Neural progenitor cell (in vitro differentiated cells): ENCODE results near the gene ANKRD28.

ENCODE experiments used
- CTCF ChIP-seq: fragments of 200-600 bp; sonication (generic); IDR thresholded peaks from 2 replicates; pipeline ENCODE4 v1.5.1; 2017; ENCODE audit warnings: antibody characterized with exemption, mild to moderate bottlenecking
- EZH2 ChIP-seq: fragments of 200-600 bp; sonication (generic); IDR thresholded peaks from 2 replicates; pipeline ENCODE4 v1.6.1; 2017; ENCODE audit warnings: antibody characterized with exemption, mild to moderate bottlenecking, moderate library complexity
- EZH2phosphoT487 ChIP-seq: fragments of 200-600 bp; sonication (generic); IDR thresholded peaks from 2 replicates; pipeline ENCODE4 v1.6.1; 2017; ENCODE audit warnings: antibody characterized with exemption

GRCh38 chr3:15805756-15806266 lies 8.0 kb upstream of the ANKRD28 start:
- no peak for TF ChIP-seq EZH2
- TF ChIP-seq CTCF = no peak
- no peak for TF ChIP-seq EZH2phosphoT487
